Right atrium auricular region (tissue), 2 donors: ENCODE measurements around the gene ARHGAP26. TPM values are rescaled to one million over a fixed set of nuclear protein-coding genes. Genes with fewer than 3 reads are reported as not detected.

Source experiments
- DNase-seq: peaks from one replicate; pipeline ENCODE4 v3.0.0-alpha.2; 2019; ENCODE audit warnings: low spot score
- H3K27ac ChIP-seq, 2 donors: fragments of 200-600 bp; sonication (generic); 1 replicate in 1 of 2; 2 replicates in 1 of 2; pipeline ENCODE4 v1.5.1; 2016 to 2019
- H3K27me3 ChIP-seq, 2 donors: fragments of 200-600 bp; sonication (generic); one replicate each; pipeline versions ENCODE4 v1.5.1 to v1.6.0; 2017 to 2019
- H3K36me3 ChIP-seq: fragments of 200-600 bp; sonication (generic); one replicate; pipeline ENCODE4 v1.5.1; 2016
- H3K4me1 ChIP-seq, 2 donors: fragments of 200-600 bp; sonication (generic); one replicate each; pipeline versions ENCODE4 v1.5.1 to v1.6.0; 2017 to 2019
- H3K4me3 ChIP-seq, 2 donors: fragments of 200-600 bp; sonication (generic); 1 replicate in 1 of 2; 2 replicates in 1 of 2; pipeline ENCODE4 v1.5.1; 2017 to 2019; ENCODE audit warnings: mild to moderate bottlenecking in 1 of 2, moderate library complexity in 1 of 2
- H3K9me3 ChIP-seq, 2 donors: fragments of 200-600 bp; sonication (generic); one replicate each; pipeline ENCODE4 v1.5.1; 2019
- total RNA-seq, 2 donors: library from RNA; depleted of rRNA; stranded (reverse); fragments of >200 nt; gene quantifications; one replicate each; pipeline ENCODE4 v1.1.0, GENCODE V29; 2016
- TF ChIP-seq, protein P1 (sequence below), 2 donors: fragments of 200-600 bp; sonication (generic); IDR thresholded peaks; one replicate each; pipeline ENCODE4 v1.5.1; 2019; ENCODE audit warnings: antibody characterized with exemption in 2 of 2

The ARHGAP26 gene
- total RNA-seq, 2 donors from 2014 or later = 29.8 to 31.6 TPM

DNA sequence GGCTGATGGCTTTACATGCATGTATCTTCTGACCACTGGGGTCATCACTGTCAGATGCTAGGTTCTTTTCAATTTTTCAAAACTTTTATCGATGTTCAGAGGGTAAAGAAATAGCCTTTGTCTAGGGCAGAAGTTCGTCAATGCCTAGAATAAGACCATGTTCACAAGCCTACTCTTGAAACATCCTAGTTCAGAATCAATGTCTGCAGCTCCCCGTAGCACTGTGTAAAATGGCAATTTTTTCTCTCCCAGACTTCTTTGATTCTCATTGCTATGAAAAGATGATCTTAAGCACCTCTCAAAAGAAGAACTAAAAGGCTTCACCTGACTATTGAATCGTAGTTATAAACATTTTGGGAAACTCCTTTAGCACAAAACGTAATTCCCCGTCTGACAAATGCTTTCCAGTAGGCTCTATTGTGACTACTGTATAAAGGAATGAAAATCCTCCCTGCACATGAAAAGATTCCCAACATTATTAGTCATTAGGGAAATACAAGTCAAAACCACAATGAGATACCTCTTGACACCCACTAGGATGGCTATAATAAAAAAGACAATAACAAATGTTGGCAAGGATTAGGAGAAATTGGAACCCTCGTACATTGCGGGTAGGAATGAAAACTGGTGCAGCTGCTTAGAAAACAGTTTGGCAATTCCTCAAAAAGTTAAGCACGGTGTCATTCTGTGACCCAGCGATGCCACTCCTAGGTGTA lies 263.5 kb downstream of the ARHGAP26 start:
- no peaks in the 10 kb centered on the region for H3K4me1 ChIP-seq
- H3K9me3 ChIP-seq = no peaks in the 10 kb centered on the region
- H3K27ac ChIP-seq = no peak overlapping the region
- H3K27me3 ChIP-seq = no peaks in the 10 kb centered on the region
- TF ChIP-seq, protein P1, sequence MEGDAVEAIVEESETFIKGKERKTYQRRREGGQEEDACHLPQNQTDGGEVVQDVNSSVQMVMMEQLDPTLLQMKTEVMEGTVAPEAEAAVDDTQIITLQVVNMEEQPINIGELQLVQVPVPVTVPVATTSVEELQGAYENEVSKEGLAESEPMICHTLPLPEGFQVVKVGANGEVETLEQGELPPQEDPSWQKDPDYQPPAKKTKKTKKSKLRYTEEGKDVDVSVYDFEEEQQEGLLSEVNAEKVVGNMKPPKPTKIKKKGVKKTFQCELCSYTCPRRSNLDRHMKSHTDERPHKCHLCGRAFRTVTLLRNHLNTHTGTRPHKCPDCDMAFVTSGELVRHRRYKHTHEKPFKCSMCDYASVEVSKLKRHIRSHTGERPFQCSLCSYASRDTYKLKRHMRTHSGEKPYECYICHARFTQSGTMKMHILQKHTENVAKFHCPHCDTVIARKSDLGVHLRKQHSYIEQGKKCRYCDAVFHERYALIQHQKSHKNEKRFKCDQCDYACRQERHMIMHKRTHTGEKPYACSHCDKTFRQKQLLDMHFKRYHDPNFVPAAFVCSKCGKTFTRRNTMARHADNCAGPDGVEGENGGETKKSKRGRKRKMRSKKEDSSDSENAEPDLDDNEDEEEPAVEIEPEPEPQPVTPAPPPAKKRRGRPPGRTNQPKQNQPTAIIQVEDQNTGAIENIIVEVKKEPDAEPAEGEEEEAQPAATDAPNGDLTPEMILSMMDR (IDR thresholded peaks at IDR 0.05) = no peak
- no peak for DNase-seq
- no peak overlapping the region for H3K4me3 ChIP-seq
- no peaks in the 10 kb centered on the region for H3K36me3 ChIP-seq

DNA sequence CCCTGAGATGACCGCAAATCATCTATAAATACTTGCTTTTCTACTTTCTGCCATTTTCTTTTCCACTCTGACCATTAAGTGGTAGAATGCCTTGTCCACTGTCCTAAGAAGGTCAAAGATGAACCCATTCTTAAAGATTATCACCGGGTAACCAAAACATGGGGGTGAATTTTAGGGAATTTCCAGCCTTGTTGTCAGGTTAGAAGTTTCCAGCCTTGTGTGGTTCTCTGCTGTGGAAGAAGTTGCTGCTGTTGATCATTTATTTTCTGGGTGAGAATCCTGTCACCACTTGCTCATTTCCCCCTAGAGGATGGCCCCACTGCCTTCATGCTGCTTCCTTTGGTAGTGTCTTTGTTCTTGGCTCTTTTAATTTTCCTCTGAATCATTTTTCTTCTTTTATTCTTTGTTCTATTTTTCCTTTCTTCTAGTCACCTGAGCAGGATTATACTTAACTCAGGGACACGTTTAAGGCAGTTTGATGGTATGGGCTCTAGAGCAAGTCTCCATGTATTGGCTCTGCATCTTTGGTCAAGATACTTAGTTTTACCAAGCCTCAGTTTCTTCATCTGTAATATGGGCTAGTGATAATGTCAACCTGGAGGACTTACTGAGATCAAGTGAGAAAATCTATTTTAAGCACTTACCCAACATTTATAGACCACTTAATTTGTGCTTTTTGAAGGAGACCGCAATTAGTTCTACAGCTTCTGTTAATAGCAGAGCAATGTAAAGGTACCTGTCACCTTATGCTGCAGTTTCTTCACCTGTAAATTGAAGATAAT lies 266.2 kb downstream of the ARHGAP26 start:
- DNase-seq = no peak
- H3K36me3 ChIP-seq = no peaks in the 10 kb centered on the region
- TF ChIP-seq, protein P1 (IDR thresholded peaks at IDR 0.05) = no peak

DNA sequence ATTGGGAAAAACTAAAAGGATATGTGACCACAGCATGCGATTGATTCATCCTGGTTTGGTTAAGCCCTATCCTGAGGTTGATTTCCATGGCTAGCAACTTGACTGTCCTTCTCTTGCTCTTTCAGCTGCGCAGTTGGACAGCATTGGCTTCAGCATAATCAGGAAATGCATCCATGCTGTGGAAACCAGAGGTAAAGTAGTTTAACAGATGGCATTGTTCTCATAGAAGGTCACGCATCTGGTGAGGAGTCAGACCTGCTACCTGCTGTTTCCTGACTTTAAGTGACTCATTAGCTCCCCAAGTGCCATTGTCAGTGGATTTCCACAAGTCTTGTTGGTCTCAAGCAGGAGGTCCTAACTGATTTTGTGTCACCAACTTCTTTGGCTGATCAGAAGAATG lies 266.9 kb downstream of the ARHGAP26 start:
- H3K4me1 ChIP-seq = peaks cover 0 to 8% of the 10 kb centered on the region in 2 donors
- H3K27ac ChIP-seq = no peak overlapping the region
- no peaks in the 10 kb centered on the region for H3K9me3 ChIP-seq
- no peaks in the 10 kb centered on the region for H3K36me3 ChIP-seq
- TF ChIP-seq, protein P1 (IDR thresholded peaks at IDR 0.05) = no peak
- no peaks in the 10 kb centered on the region for H3K27me3 ChIP-seq
- no peak for DNase-seq
- H3K4me3 ChIP-seq = no peak overlapping the region

More for the DNA sequence above, 266.2 kb downstream of the ARHGAP26 start:
- H3K27me3 ChIP-seq = no peaks in the 10 kb centered on the region
- no peak overlapping the region for H3K4me3 ChIP-seq
- no peaks in the 10 kb centered on the region for H3K9me3 ChIP-seq
- H3K27ac ChIP-seq = no peak overlapping the region
- peaks cover 0 to under 1% of the 10 kb centered on the region in 2 donors for H3K4me1 ChIP-seq

DNA sequence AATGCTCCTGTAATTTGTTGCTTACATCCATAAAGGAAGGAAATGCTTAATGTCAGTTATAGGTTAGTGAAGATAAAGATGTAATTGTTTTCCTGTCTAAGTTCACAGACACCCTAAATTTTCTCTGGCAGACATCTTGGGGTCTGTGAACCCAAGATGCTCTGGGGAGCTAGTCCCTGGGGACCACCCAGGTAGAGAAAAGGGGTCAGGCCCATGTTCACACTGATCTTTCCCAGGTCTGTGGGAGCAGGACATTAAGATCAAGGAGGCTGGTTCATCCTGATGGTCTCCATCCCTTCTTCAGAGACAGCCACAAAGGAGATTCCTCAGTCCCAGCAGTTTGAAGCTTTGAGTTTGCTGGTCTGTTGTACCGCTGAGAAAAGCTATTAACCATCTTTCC lies 267.5 kb downstream of the ARHGAP26 start:
- no peak overlapping the region for H3K27ac ChIP-seq
- no peaks in the 10 kb centered on the region for H3K9me3 ChIP-seq
- H3K4me1 ChIP-seq = peaks cover 0 to 14% of the 10 kb centered on the region in 2 donors
- TF ChIP-seq, protein P1 (IDR thresholded peaks at IDR 0.05) = no peak
- H3K4me3 ChIP-seq = no peak overlapping the region
- DNase-seq = no peak
- H3K36me3 ChIP-seq = no peaks in the 10 kb centered on the region
- no peaks in the 10 kb centered on the region for H3K27me3 ChIP-seq

DNA sequence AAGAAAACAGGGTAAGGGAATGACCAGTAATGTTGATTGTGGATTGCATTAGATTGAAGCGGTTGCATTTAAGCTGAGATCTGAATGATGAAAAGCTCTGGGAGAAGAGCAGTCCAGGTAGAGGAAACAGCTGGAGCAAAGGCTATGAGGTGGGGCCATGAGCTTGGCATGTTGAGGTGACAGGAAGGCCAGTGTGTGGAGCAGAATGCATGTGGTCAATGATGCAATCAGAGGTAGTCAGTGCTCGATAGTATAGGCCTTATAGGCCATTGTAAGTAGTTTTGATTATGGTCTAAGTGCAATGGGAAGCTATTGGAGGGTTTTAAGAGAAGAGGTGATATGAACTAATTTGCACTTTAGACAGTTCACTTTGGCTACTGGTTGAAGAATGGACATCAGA lies 270.4 kb downstream of the ARHGAP26 start:
- H3K36me3 ChIP-seq = no peaks in the 10 kb centered on the region
- no peak overlapping the region for H3K27ac ChIP-seq
- no peak for DNase-seq
- no peaks in the 10 kb centered on the region for H3K9me3 ChIP-seq
- TF ChIP-seq, protein P1 (IDR thresholded peaks at IDR 0.05) = no peak
- no peak overlapping the region for H3K4me3 ChIP-seq
- H3K4me1 ChIP-seq = peaks cover 0 to 18% of the 10 kb centered on the region in 2 donors
- H3K27me3 ChIP-seq = no peaks in the 10 kb centered on the region
